GM19351 (cell line): ENCODE data around the gene XAGE3.
"Not testable (repeated sequence)": the region's sequence is repeated elsewhere in the genome, so short reads cannot be mapped to it uniquely, and the experiment has no call there.

Source experiments
- ATAC-seq: cut with Tn5 transposase; IDR thresholded peaks from one replicate; pipeline ENCODE4 v1.9.1; 2021; ENCODE audit warnings: mild to moderate bottlenecking, moderate library complexity; ENCODE audit not compliant: unreplicated experiment

The XAGE3 gene

DNA sequence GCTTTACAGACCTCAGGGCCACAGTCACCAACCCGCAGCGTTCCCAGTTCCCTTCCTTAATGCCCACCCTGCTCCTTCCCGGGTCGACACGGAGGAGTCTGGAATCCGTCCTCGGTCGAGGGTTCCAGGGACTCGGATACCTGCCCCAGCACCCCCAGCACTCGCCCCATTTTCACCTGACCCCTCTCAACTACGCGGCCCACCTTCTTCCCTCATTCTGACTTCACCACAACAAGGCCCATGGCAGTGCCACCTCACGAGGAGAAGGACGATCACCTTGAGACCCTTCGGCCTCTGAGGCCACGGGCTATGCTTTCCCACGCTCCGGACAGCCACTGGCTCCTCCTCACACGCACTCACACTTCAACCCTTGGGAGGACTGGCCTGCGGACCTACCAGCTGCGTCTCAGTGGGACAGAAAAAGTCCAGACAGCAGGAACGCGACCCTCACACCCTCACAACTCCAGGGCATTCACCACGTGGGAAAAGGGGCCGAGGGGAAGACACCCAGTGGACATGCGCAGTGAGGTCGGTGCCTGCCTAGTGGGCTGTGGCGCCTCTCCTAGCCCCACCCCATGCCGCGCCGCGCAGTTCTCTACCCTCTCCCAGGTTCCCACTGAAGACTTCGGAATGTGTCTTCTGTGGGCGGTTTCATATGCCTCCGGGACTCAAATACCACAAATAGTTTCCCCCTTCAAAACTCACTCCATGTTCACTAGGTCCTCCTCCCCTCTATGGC, at the start of gene XAGE3:
XAGE3 (minus strand) TSS at position 474 of the 739 bp plus-strand sequence. CDS start 950 bp downstream, outside the sequence.
- ATAC-seq = no peak

DNA sequence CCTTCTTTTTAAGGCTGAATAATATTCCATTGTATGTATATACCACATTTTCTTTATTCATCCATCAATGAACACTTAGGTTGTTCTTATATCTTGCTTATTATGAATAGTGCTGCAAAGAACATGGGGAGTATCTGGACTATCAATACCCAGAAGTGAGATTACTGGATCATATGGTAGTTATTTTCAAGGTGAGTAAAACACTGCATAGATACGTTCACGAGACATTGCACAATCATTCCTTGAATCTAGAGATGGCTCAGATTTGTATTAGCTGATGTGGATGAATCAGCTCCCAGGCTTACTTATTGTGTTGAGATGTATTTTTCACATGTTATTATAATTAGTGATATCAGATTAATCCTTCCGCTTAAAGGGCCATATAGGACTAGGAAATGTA, 46.8 kb upstream of the XAGE3 start:
- not testable (repeated sequence) for ATAC-seq

DNA sequence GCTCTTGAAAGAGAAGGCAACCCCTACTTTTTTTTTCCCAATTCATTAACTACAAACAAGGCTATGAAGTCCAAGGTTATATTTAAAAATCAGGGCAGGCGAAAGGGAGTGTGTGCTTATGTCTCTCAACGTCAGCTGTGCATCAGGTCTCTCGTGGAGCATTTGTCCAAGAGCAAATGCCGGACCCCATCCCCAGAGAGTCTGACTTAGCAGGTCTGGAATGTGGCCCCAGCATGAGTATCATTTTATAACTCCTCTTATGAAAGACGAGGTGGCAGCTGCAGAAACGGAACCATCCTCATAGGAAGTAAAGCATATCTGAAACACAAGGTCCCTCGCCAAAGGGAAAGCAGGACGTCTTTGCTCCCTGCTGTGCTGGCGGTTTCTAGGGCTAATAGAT, 45.8 kb upstream of the XAGE3 start:
- ATAC-seq = not testable (repeated sequence)

GRCh38 chrX:52909313-52909969, 41.6 kb upstream of the XAGE3 start:
- ATAC-seq = not testable (repeated sequence)

GRCh38 chrX:52907900-52908299, 40.0 kb upstream of the XAGE3 start:
- not testable (repeated sequence) for ATAC-seq

DNA sequence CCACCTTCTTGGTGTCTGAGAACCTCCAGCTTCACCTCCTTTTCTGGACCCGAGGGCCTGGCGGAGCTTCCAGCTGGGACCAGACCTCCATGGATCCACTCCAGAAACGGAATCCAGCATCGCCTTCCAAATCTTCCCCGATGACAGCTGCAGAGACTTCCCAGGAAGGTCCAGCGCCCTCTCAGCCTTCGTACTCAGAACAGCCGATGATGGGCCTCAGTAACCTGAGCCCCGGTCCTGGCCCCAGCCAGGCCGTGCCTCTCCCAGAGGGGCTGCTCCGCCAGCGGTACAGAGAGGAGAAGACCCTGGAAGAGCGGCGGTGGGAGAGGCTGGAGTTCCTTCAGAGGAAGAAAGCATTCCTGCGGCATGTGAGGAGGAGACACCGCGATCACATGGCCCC, 39.3 kb upstream of the XAGE3 start:
- ATAC-seq = not testable (repeated sequence)

DNA sequence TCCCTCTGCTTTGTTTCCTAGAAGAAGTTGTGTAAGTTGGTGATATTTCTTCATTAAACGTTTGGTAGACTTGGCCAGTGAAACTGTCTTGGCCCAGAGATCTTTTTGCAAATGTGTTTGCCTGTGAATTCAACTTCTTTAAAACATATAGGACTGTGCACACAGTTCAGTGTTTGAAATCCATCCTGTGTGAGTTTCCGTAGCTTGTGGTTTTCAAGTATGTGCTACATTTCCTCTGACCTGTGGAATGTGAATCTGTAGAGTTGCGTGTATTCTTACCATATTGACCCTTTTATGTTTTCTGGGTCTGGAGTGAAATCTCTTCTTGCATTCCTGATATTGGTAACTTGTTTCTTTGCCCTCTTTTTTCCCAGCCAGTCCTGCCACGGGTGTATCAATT, 38.2 kb upstream of the XAGE3 start:
- ATAC-seq = not testable (repeated sequence)

GRCh38 chrX:52905531-52905930, 37.6 kb upstream of the XAGE3 start:
- not testable (repeated sequence) for ATAC-seq

- ATAC-seq = peak; percentile 82
Measured at GRCh38 chrX:52896855-52897709, 29.2 kb upstream of the XAGE3 start, which contains the start of gene FAM156B. Gene FAM156B (plus strand): TSS chrX:52897330. CDS start chrX:52907226, 9,896 bp downstream.

DNA sequence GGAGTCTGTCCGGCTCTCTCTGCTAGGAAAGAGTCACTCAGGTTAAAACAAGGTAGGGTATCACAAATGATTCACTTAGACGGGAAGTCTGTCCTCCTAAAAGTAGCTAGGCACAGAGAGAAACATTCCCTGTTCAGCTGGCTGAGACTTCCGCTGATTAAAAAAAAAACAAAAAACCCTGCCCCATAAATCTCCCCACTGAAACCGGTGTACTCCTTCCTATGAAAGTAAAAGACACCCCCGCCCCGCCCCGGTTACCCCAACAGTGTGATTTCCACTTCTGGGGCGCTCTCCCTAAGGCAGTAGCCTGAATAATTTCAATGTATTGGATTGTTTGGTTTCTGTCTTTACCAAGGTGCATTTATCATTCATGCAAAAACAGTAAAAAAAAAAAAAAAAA, 28.6 kb upstream of the XAGE3 start:
- ATAC-seq = peak; percentile 23

- not testable (repeated sequence) for ATAC-seq
Measured at GRCh38 chrX:52888090-52888489, 20.2 kb upstream of the XAGE3 start.

DNA sequence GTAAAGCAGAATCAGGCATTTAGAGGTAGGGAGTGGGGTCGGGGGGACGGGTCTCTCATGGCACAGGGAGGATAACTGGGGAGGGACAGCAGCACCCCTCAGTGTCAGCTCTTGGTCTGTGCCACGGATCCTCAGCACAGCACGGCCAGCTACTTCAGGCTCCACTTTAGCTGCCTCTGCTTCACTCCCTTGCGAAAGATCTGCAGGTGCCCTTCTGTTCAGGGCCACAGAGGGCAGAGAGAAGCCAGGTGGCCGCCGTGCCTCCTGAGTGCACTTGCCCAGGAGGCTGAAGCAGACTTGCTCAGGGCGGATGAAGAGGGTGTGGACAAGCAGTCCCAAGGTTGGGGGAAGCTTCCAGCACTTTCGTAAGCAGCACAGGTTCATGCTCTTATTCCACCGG, 19.6 kb upstream of the XAGE3 start:
- not testable (repeated sequence) for ATAC-seq

- ATAC-seq = not testable (repeated sequence)
Measured at GRCh38 chrX:52876386-52876785, 8.5 kb upstream of the XAGE3 start.

- not testable (repeated sequence) for ATAC-seq
Measured at GRCh38 chrX:52875436-52875835, 7.6 kb upstream of the XAGE3 start.

GRCh38 chrX:52874661-52875060, 6.8 kb upstream of the XAGE3 start:
- ATAC-seq = no peak

GRCh38 chrX:52873825-52874224, 5.9 kb upstream of the XAGE3 start:
- ATAC-seq = not testable (repeated sequence)

DNA sequence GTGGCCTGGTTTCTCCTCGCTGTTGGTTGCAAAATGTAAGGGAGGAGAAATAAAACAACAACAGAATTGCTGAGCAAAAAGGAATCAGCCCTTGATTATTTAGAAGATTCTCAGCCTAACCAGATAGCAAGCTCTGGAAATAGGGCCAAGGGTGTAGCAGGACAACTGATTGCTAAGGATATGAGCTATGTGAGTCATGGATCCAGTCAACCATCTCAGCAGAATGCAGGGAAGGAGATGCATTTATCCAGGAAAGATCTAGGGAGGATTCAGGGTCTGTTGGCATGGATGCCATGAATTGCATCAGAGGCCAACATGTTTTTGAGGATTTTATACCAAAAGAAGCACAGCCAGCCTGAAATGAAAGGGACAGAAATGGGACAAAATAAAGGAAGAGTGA, 2.2 kb upstream of the XAGE3 start:
- no peak for ATAC-seq

DNA sequence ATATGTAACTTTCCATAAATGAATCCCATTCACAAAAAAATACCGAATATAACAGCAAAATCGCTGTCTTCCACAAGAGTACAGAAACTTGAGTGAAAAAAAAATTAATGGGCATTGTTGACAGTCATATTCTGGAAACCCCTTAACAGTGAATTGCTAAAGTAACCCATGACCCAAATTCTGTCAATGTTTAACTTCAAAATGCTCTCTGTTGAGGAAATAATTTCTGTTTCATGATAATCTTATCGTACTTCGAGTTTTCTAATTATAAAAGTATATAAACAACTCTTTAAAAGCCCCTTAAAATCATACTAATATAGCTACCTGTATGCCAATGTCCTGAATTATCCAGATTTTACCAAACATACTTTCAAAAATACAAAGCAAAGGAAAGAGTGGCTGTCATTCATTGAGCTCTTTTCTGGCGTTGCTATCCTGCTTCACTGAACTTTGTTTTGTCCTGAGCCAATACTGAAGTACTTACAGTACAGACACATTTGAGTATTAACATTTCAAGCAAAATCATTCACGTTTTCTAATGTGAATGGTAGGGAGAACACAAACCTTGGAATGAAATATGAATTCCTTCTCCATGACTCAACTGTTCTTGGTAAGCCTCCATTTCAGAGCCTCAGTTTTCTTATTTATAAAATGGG, 2.4 kb downstream of the XAGE3 start:
- no peak for ATAC-seq

- not testable (repeated sequence) for ATAC-seq
Measured at GRCh38 chrX:52856991-52857525, 10.8 kb downstream of the XAGE3 start.

- no peak for ATAC-seq
Measured at GRCh38 chrX:52852110-52852860, 15.6 kb downstream of the XAGE3 start.
